ENCODE data around the gene CLDN19. TPM values are rescaled to one million over a fixed set of nuclear protein-coding genes. Genes with fewer than 3 reads are reported as not detected.
"Not testable (repeated sequence)": the region's sequence is repeated elsewhere in the genome, so short reads cannot be mapped to it uniquely, and the experiment has no call there.

The CLDN19 gene
- total and polyA plus RNA-seq, 12 donors: 0.06 TPM; not detected in 11

GRCh38 chr1:42713293-42713692 lies 26.7 kb downstream of the CLDN19 start:
- H3K27ac ChIP-seq: no peak overlapping the region
- H3K4me1 ChIP-seq: no peaks in the 10 kb centered on the region
- intact Hi-C loops (cut with DNase I): no loop called here
- H3K9me3 ChIP-seq: peaks cover 0 to 44% (median 12%) of the 10 kb centered on the region in 11 donors
- peaks cover 0 to 57% (median 15%) of the 10 kb centered on the region in 9 donors for H3K36me3 ChIP-seq
- ATAC-seq (no peak), DNase-seq (no peak)
- no peak overlapping the region for H3K4me3 ChIP-seq
- no peaks in the 10 kb centered on the region for H3K27me3 ChIP-seq
- no peak for TF ChIP-seq CTCF (IDR thresholded peaks at IDR 0.05)

- DNase-seq; H3K27me3 ChIP-seq; H3K4me1 ChIP-seq; ATAC-seq; H3K27ac ChIP-seq; intact Hi-C loops (cut with DNase I); H3K4me3 ChIP-seq: not testable (repeated sequence)
- Histone ChIP-seq H3K36me3 (peaks cover 0 to 62% (median 15%) of the 10 kb centered on the region in 9 donors), H3K9me3 (peaks cover 0 to 44% (median 12%) of the 10 kb centered on the region in 11 donors)
- 99 to 100% methylated on average over 3 of the region's 3 CpGs for WGBS, 2 donors
Observed at GRCh38 chr1:42712808-42713207, 27.2 kb downstream of the CLDN19 start.

- Histone ChIP-seq H3K4me3 (no peak overlapping the region), H3K9me3 (peaks cover 0 to 9% (median 0%) of the 10 kb centered on the region in 11 donors), H3K4me1 (no peaks in the 10 kb centered on the region), H3K36me3 (peaks cover 0 to 99% (median 51%) of the 10 kb centered on the region in 9 donors), H3K27ac (no peak overlapping the region), H3K27me3 (no peaks in the 10 kb centered on the region)
- DNase-seq (no peak), ATAC-seq (no peak)
- intact Hi-C loops (cut with DNase I): no loop called here
- no peak for TF ChIP-seq CTCF (IDR thresholded peaks at IDR 0.05)
- WGBS, 2 donors: 94 to 95% methylated on average over 7 of the region's 7 CpGs
Observed at GRCh38 chr1:42703888-42704464, 36.1 kb downstream of the CLDN19 start.

- Histone ChIP-seq H3K9me3 (no peaks in the 10 kb centered on the region), H3K4me3 (no peak overlapping the region), H3K27me3 (no peaks in the 10 kb centered on the region), H3K36me3 (peaks cover 0 to 100% (median 71%) of the 10 kb centered on the region in 9 donors), H3K4me1 (peaks cover 0 to under 1% (median 0%) of the 10 kb centered on the region in 9 donors), H3K27ac (no peak overlapping the region)
- DNase-seq (no peak), ATAC-seq (no peak)
- no peak for TF ChIP-seq CTCF (IDR thresholded peaks at IDR 0.05)
- intact Hi-C loops (cut with DNase I): no loop called here
Observed at GRCh38 chr1:42700006-42700405, 40.0 kb downstream of the CLDN19 start.

GRCh38 chr1:42698081-42698813 lies 41.8 kb downstream of the CLDN19 start:
- H3K27ac ChIP-seq: no peak overlapping the region
- H3K4me3 ChIP-seq: no peak overlapping the region
- no peaks in the 10 kb centered on the region for H3K9me3 ChIP-seq
- WGBS, 2 donors: 92 to 93% methylated on average over 4 of the region's 4 CpGs
- H3K27me3 ChIP-seq: no peaks in the 10 kb centered on the region
- peaks cover 0 to 100% (median 58%) of the 10 kb centered on the region in 9 donors for H3K36me3 ChIP-seq
- no peak for TF ChIP-seq CTCF (IDR thresholded peaks at IDR 0.05)
- intact Hi-C loops (cut with DNase I): no loop called here
- DNase-seq: no peak
- H3K4me1 ChIP-seq: peaks cover 0 to 12% (median 4%) of the 10 kb centered on the region in 9 donors
- no peak for ATAC-seq
